Measurements from ENCODE around the gene STRN4. TPM values are rescaled to one million over a fixed set of nuclear protein-coding genes. Genes with fewer than 3 reads are reported as not detected.

The STRN4 gene
- total RNA-seq, 2 experiments from 2014 or later = 68.0 to 115 TPM

DNA sequence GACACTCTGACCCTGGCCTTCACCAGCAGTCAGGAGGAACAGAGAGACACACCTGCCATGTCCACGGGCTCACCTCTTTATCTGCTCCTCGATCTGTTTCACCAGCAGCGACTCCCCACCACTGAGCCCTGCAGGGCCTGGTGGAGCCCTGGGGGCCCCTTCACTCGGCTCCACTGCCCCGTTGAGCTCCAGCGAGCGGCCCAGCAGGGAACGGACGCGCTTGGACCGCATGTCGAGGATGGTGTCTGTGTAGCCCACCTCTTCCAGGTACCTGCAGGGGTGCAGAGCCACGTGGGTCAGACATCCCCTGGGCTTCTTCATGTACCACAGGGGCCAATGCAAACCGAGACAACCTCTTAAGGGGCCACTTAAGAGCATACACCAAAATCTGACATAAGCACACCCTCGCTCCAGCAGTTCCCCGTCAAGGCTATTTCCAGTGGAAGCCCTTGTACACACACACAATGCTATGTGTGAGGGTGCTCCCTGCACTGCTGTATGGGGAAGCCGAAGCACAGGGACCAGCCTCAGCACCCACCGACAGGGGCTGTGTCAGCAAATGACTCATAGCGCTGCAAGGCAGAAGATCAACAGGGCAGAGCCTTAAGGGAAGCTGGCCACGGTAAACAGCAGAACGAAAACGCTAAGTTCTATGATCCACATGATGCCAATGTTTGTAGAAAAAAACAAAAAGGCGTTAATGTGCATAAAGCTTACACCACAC is 13.1 kb downstream of the STRN4 start:
- Histone ChIP-seq H3K9me2 (ENCODE audit: insufficient read depth, low read length) (no peaks in the 10 kb centered on the region), H3K4me3 (ENCODE audit: low read depth, low read length, poor library complexity, severe bottlenecking) (no peak overlapping the region), H4K20me1 (ENCODE audit: insufficient read depth, low read length) (0 out of 2 replicates have a peak, but pooled peaks cover 4% of the 10 kb centered on the region), H3K4me1 (ENCODE audit: insufficient read depth, low read length, poor library complexity, severe bottlenecking) (no peaks in the 10 kb centered on the region), H3K79me2 (ENCODE audit: insufficient read depth, low read depth, low read length) (no peaks in the 10 kb centered on the region), H3K36me3 (ENCODE audit: insufficient read depth, low read length) (peaks cover 90% of the 10 kb centered on the region), H3K27ac (ENCODE audit: low read depth, low read length, poor library complexity, severe bottlenecking) (no peak overlapping the region), H3K4me2 (ENCODE audit: low read length) (no peak overlapping the region), H3K9me3 (ENCODE audit: low read length) (no peaks in the 10 kb centered on the region), H2AFZ (ENCODE audit: low read length) (no peak overlapping the region)
- ChIA-PET POLR2A (no interaction called here), CTCF (ENCODE audit: unreplicated experiment) (no interaction called here)
- BruUV-seq (replicated peaks) = no TSS peak
- no peak for DNase-seq (ENCODE audit: low spot score)
- no peak for TF ChIP-seq EZH2phosphoT487 (IDR thresholded peaks at IDR 0.05; ENCODE audit: borderline replicate concordance, low read depth, low read length)
- TF ChIP-seq, protein P1, sequence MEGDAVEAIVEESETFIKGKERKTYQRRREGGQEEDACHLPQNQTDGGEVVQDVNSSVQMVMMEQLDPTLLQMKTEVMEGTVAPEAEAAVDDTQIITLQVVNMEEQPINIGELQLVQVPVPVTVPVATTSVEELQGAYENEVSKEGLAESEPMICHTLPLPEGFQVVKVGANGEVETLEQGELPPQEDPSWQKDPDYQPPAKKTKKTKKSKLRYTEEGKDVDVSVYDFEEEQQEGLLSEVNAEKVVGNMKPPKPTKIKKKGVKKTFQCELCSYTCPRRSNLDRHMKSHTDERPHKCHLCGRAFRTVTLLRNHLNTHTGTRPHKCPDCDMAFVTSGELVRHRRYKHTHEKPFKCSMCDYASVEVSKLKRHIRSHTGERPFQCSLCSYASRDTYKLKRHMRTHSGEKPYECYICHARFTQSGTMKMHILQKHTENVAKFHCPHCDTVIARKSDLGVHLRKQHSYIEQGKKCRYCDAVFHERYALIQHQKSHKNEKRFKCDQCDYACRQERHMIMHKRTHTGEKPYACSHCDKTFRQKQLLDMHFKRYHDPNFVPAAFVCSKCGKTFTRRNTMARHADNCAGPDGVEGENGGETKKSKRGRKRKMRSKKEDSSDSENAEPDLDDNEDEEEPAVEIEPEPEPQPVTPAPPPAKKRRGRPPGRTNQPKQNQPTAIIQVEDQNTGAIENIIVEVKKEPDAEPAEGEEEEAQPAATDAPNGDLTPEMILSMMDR (conservative IDR thresholded peaks at IDR 0.05; ENCODE audit: low read length) = no peak
- intact Hi-C loops (cut with micrococcal nuclease; ENCODE audit: unreplicated experiment) = no loop called here

DNA sequence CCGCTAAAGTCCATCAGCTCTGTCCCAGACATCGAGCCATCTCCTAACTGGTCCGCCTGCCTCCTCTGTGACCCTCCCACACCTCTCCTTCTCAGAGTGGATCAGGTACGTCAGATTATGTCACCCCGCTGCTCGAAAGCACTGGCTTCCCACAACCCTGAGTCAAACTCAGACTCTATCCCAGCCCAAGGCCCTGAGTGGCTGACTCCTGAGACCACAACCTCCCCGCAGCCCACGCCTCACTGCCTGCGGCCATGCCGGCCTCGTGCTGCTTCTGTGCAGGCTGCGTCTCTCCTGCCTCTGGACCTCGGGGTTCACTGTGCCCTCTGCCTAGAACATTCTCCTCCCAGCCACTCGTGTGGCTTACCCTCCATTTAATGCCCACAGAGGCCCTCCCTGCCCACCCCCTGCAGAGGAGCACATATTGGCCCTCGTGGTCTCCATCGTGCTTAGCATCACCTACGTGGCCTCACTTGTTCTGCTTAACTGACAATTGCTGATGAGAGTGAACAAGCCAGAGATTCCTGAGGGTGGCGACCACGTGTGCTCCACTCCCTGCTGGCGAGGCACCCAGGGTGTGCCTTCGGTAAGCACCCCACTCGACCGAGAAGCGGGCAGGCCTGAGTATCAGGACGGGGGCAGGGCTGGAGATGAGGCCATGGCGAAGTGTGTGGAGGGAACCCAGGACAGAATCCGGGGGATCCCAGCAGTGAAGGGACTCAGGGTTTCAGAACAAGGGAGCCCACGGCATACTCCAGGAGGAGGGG is 13.9 kb downstream of the STRN4 start:
- Histone ChIP-seq H3K9me3 (ENCODE audit: low read length) (no peaks in the 10 kb centered on the region), H2AFZ (ENCODE audit: low read length) (no peak overlapping the region), H3K4me3 (ENCODE audit: low read depth, low read length, poor library complexity, severe bottlenecking) (no peak overlapping the region), H3K27ac (ENCODE audit: low read depth, low read length, poor library complexity, severe bottlenecking) (no peak overlapping the region), H3K36me3 (ENCODE audit: insufficient read depth, low read length) (peaks cover 90% of the 10 kb centered on the region), H3K4me1 (ENCODE audit: insufficient read depth, low read length, poor library complexity, severe bottlenecking) (no peaks in the 10 kb centered on the region), H3K9me2 (ENCODE audit: insufficient read depth, low read length) (no peaks in the 10 kb centered on the region), H3K79me2 (ENCODE audit: insufficient read depth, low read depth, low read length) (no peaks in the 10 kb centered on the region), H3K4me2 (ENCODE audit: low read length) (no peak overlapping the region), H4K20me1 (ENCODE audit: insufficient read depth, low read length) (0 out of 2 replicates have a peak, but pooled peaks cover 4% of the 10 kb centered on the region)
- no peak for DNase-seq (ENCODE audit: low spot score)
- intact Hi-C loops (cut with micrococcal nuclease; ENCODE audit: unreplicated experiment) = no loop called here
- no TSS peak for BruUV-seq (replicated peaks)
- TF ChIP-seq EZH2phosphoT487 (IDR thresholded peaks at IDR 0.05; ENCODE audit: borderline replicate concordance, low read depth, low read length) = no peak
- TF ChIP-seq, protein P1 (conservative IDR thresholded peaks at IDR 0.05; ENCODE audit: low read length) = no peak
- POLR2A ChIA-PET = interaction anchor here (0.6 kb wide), 1 partner anchor 26 kb away, joined by 4 read pairs; no protein-coding TSS in a partner anchor
- CTCF ChIA-PET (ENCODE audit: unreplicated experiment) = no interaction called here

DNA sequence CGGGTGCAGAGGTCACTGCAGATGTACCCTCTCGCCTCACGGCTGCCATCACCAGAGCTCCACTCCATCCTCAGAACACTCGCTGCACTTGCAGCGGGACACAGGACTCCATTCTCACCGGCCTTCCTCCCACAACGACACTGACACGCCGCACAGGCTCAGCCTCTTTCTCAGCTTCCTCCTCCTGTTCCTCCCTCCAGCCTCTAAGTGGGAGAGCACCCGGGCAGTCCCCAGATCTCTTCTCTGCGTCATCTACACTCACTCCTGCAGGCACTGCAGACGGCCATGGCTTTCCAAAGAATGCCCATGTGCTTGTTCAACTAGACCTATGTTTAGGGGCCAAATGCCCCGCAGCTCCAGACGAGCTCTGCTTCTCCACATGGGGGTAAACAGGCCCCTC is 14.7 kb downstream of the STRN4 start:
- no peak for DNase-seq (ENCODE audit: low spot score)
- BruUV-seq (replicated peaks) = no TSS peak
- Histone ChIP-seq H3K4me2 (ENCODE audit: low read length) (no peak overlapping the region), H2AFZ (ENCODE audit: low read length) (no peak overlapping the region), H3K27ac (ENCODE audit: low read depth, low read length, poor library complexity, severe bottlenecking) (no peak overlapping the region), H3K4me3 (ENCODE audit: low read depth, low read length, poor library complexity, severe bottlenecking) (no peak overlapping the region), H3K79me2 (ENCODE audit: insufficient read depth, low read depth, low read length) (no peaks in the 10 kb centered on the region), H4K20me1 (ENCODE audit: insufficient read depth, low read length) (0 out of 2 replicates have a peak, but pooled peaks cover 4% of the 10 kb centered on the region), H3K36me3 (ENCODE audit: insufficient read depth, low read length) (peaks cover 91% of the 10 kb centered on the region), H3K4me1 (ENCODE audit: insufficient read depth, low read length, poor library complexity, severe bottlenecking) (no peaks in the 10 kb centered on the region), H3K9me2 (ENCODE audit: insufficient read depth, low read length) (no peaks in the 10 kb centered on the region), H3K9me3 (ENCODE audit: low read length) (no peaks in the 10 kb centered on the region)
- ChIA-PET CTCF (ENCODE audit: unreplicated experiment) (no interaction called here), POLR2A (no interaction called here)
- TF ChIP-seq EZH2phosphoT487 (IDR thresholded peaks at IDR 0.05; ENCODE audit: borderline replicate concordance, low read depth, low read length) = no peak
- TF ChIP-seq, protein P1 (conservative IDR thresholded peaks at IDR 0.05; ENCODE audit: low read length) = no peak
- intact Hi-C loops (cut with micrococcal nuclease; ENCODE audit: unreplicated experiment) = no loop called here

All from OCI-LY7 (cell line).